ENCODE measurements around the gene CAMTA1.

Gene CAMTA1

DNA sequence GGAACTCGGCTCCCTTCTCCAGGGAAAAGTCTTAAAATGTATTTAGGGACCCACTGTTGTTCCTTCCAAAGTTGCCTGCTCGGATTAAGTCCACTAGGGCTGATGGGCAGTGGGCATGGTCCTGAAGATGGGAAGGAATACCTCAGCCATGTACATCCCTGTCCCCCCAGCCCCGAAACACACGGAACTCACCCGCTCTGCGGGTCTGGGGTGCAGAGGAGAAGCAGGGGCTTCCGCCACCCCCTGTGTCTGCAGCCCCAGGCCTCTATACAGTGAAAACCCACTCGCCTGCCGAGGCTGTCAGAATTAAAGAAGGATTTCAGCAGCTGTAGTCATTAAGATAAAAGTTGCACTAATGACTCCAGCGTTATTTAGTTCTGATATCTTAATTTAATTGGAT lies 773.2 kb downstream of the CAMTA1 start:
- no peak for TF ChIP-seq EZH2phosphoT487 (conservative IDR thresholded peaks at IDR 0.05; ENCODE audit: low read length)
- TF ChIP-seq, protein P1, sequence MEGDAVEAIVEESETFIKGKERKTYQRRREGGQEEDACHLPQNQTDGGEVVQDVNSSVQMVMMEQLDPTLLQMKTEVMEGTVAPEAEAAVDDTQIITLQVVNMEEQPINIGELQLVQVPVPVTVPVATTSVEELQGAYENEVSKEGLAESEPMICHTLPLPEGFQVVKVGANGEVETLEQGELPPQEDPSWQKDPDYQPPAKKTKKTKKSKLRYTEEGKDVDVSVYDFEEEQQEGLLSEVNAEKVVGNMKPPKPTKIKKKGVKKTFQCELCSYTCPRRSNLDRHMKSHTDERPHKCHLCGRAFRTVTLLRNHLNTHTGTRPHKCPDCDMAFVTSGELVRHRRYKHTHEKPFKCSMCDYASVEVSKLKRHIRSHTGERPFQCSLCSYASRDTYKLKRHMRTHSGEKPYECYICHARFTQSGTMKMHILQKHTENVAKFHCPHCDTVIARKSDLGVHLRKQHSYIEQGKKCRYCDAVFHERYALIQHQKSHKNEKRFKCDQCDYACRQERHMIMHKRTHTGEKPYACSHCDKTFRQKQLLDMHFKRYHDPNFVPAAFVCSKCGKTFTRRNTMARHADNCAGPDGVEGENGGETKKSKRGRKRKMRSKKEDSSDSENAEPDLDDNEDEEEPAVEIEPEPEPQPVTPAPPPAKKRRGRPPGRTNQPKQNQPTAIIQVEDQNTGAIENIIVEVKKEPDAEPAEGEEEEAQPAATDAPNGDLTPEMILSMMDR (IDR thresholded peaks at IDR 0.05; ENCODE audit: insufficient read depth, low read length, poor library complexity, severe bottlenecking): no peak
- Histone ChIP-seq H4K20me1 (ENCODE audit: low read depth, low read length) (no peaks in the 10 kb centered on the region), H3K27ac (ENCODE audit: low read depth, low read length) (no peak overlapping the region), H3K9me3 (ENCODE audit: insufficient read depth, low read length) (no peaks in the 10 kb centered on the region), H3K4me3 (ENCODE audit: insufficient read depth, low read length, poor library complexity, severe bottlenecking) (no peak overlapping the region), H3K79me2 (ENCODE audit: insufficient read depth, low read length) (no peaks in the 10 kb centered on the region), H2AFZ (ENCODE audit: low read depth, low read length, severe bottlenecking) (no peak overlapping the region), H3F3A (ENCODE audit: insufficient read depth) (no peaks in the 10 kb centered on the region), H3K9me2 (replicated peaks; ENCODE audit: insufficient read depth, low read length) (no peaks in the 10 kb centered on the region), H3K4me2 (ENCODE audit: low read depth, low read length, poor library complexity, severe bottlenecking) (no peak overlapping the region), H3K36me3 (ENCODE audit: low read length) (no peaks in the 10 kb centered on the region), H3K9ac (ENCODE audit: low read length) (no peak overlapping the region), H3K27me3 (ENCODE audit: low read length) (no peaks in the 10 kb centered on the region)

DNA sequence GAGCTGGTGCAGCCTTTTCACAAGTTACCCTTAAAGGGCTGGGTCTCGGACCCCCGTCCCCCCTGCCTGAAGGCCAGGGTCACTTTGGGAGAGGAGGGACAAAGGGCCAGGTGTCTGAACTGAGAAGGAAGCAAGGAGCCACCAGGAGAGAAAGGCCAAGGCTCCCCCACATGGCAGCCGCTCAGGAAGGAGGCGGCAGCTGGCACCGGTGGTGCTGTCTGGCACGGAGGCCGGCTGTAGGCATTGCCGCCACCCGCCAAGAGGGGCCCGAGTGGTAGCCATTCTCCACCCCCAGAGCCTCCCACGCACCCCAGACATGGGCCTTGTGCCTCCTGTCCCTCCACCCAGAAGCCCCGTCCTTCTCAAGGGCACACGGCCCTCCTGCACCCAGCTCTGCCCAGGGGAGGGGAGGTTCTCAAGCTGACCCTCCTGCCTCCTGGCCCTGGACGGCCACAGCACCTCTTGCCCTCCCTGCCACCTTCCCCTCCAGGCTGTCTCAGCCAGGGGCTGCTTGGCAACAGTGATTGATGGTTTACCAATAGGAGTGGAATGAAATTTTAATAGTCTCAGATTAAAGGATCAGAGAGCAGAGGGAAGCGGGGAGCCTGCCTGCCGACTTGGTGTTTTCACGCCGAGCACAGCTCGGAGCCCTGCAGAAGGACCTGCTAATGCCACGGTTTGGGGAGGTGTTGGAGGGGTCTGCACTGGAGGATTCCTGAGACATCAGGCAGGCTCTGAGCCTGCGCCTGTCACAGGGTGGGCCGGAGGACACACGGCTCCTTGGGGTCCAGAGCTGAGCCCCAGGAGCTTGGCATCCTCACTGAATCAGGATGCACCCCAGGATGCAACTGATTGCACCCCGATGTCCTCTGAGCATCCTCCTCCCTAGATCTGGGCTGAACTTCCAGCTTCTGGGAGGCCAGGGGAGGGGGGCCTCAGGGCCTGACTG lies 773.9 kb downstream of the CAMTA1 start:
- Histone ChIP-seq H3K4me3 (ENCODE audit: insufficient read depth, low read length, poor library complexity, severe bottlenecking) (no peak overlapping the region), H3K9me3 (ENCODE audit: insufficient read depth, low read length) (no peaks in the 10 kb centered on the region), H3F3A (ENCODE audit: insufficient read depth) (no peaks in the 10 kb centered on the region), H3K79me2 (ENCODE audit: insufficient read depth, low read length) (no peaks in the 10 kb centered on the region), H4K20me1 (ENCODE audit: low read depth, low read length) (no peaks in the 10 kb centered on the region), H3K9ac (ENCODE audit: low read length) (no peak overlapping the region), H2AFZ (ENCODE audit: low read depth, low read length, severe bottlenecking) (no peak overlapping the region), H3K4me2 (ENCODE audit: low read depth, low read length, poor library complexity, severe bottlenecking) (no peak overlapping the region), H3K9me2 (replicated peaks; ENCODE audit: insufficient read depth, low read length) (no peaks in the 10 kb centered on the region), H3K27me3 (ENCODE audit: low read length) (no peaks in the 10 kb centered on the region), H3K36me3 (ENCODE audit: low read length) (no peaks in the 10 kb centered on the region), H3K27ac (ENCODE audit: low read depth, low read length) (no peak overlapping the region)
- TF ChIP-seq EZH2phosphoT487 (conservative IDR thresholded peaks at IDR 0.05; ENCODE audit: low read length): no peak
- TF ChIP-seq, protein P1 (IDR thresholded peaks at IDR 0.05; ENCODE audit: insufficient read depth, low read length, poor library complexity, severe bottlenecking): no peak

DNA sequence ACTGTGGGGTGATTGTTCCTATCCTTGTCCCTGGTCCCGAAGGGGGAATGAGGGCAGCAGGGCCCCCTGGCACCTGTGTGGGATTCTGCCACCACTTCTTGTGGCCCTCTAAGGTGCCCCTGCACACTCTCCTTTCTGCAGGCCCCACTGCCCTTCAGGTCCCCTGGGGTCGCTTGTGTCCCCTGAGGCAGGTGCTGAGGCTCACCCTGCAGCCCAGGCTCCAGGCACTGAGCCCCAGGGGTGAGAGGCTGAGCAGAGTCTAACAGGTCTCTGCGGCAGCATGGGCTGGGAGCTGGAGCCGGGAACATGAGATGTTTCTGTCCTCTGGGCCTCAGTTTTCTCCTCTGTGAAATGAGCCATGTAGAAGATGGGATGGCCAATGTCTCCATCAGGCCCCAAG lies 774.9 kb downstream of the CAMTA1 start:
- Histone ChIP-seq H3K4me2 (ENCODE audit: low read depth, low read length, poor library complexity, severe bottlenecking) (no peak overlapping the region), H3K4me3 (ENCODE audit: insufficient read depth, low read length, poor library complexity, severe bottlenecking) (no peak overlapping the region), H3K27ac (ENCODE audit: low read depth, low read length) (no peak overlapping the region), H2AFZ (ENCODE audit: low read depth, low read length, severe bottlenecking) (no peak overlapping the region), H3K27me3 (ENCODE audit: low read length) (no peaks in the 10 kb centered on the region), H3K9ac (ENCODE audit: low read length) (no peak overlapping the region), H3K36me3 (ENCODE audit: low read length) (no peaks in the 10 kb centered on the region), H3F3A (ENCODE audit: insufficient read depth) (no peaks in the 10 kb centered on the region), H3K79me2 (ENCODE audit: insufficient read depth, low read length) (no peaks in the 10 kb centered on the region), H3K9me2 (replicated peaks; ENCODE audit: insufficient read depth, low read length) (no peaks in the 10 kb centered on the region), H4K20me1 (ENCODE audit: low read depth, low read length) (no peaks in the 10 kb centered on the region), H3K9me3 (ENCODE audit: insufficient read depth, low read length) (no peaks in the 10 kb centered on the region)
- TF ChIP-seq EZH2phosphoT487 (conservative IDR thresholded peaks at IDR 0.05; ENCODE audit: low read length): no peak
- TF ChIP-seq, protein P1 (IDR thresholded peaks at IDR 0.05; ENCODE audit: insufficient read depth, low read length, poor library complexity, severe bottlenecking): no peak

Data from SU-DHL-6 (cell line).